DOHH2 (cell line): Measurements from ENCODE around the gene CBFA2T3.

Experiments
- H3F3A ChIP-seq: fragments of 200-600 bp; sonication (generic), shearing (Covaris generic); 2 replicates; pipeline ENCODE4 v1.6.0; 2016; ENCODE audit warnings: antibody characterized with exemption, mild to moderate bottlenecking; ENCODE audit not compliant: control insufficient read depth, insufficient read depth
- H3K27ac ChIP-seq: fragments of 200-600 bp; sonication (generic); 2 replicates; pipeline ENCODE4 v1.5.1; 2014; ENCODE audit warnings: low read depth, mild to moderate bottlenecking, low read length, moderate library complexity
- H3K27me3 ChIP-seq: fragments of 200-600 bp; sonication (generic); 2 replicates; pipeline ENCODE4 v1.6.1; 2014; ENCODE audit warnings: mild to moderate bottlenecking, low read length, mixed read lengths; ENCODE audit not compliant: control insufficient read depth
- H3K36me3 ChIP-seq: fragments of 200-600 bp; sonication (generic); 2 replicates; pipeline ENCODE4 v1.6.1; 2014; ENCODE audit warnings: mild to moderate bottlenecking, low read length, moderate library complexity, mixed read lengths; ENCODE audit not compliant: control insufficient read depth
- H3K4me1 ChIP-seq: fragments of 200-600 bp; sonication (generic); 2 replicates; pipeline ENCODE4 v1.6.1; 2014; ENCODE audit warnings: mild to moderate bottlenecking, low read length, mixed read lengths; ENCODE audit not compliant: control insufficient read depth
- H3K4me2 ChIP-seq: fragments of 200-600 bp; sonication (generic); 2 replicates; pipeline ENCODE4 v1.6.0; 2014; ENCODE audit warnings: mild to moderate bottlenecking, low read length, moderate library complexity
- H3K4me3 ChIP-seq: fragments of 200-600 bp; sonication (generic); 2 replicates; pipeline ENCODE4 v1.5.1; 2014; ENCODE audit warnings: mild to moderate bottlenecking, low read length, mixed read lengths
- H3K79me2 ChIP-seq: fragments of 200-600 bp; sonication (generic); 2 replicates; pipeline ENCODE4 v1.6.1; 2014; ENCODE audit warnings: mild to moderate bottlenecking, low read length, mixed read lengths; ENCODE audit not compliant: control insufficient read depth
- H3K9me2 ChIP-seq: fragments of 200-600 bp; sonication (generic); replicated peaks from 2 replicates; pipeline ENCODE4 v1.6.1; 2014; ENCODE audit warnings: mild to moderate bottlenecking, low read length, mixed read lengths; ENCODE audit not compliant: control insufficient read depth
- H3K9me3 ChIP-seq: fragments of 200-600 bp; sonication (generic); 2 replicates; pipeline ENCODE4 v1.6.1; 2014; ENCODE audit warnings: antibody characterized with exemption, low read length, mixed read lengths; ENCODE audit not compliant: control insufficient read depth, insufficient read depth
- H4K20me1 ChIP-seq: fragments of 200-600 bp; sonication (generic); 2 replicates; pipeline ENCODE4 v1.6.0; 2014; ENCODE audit warnings: low read depth, mild to moderate bottlenecking, antibody characterized with exemption, low read length, moderate library complexity; ENCODE audit not compliant: control insufficient read depth, insufficient read depth
- CTCF ChIP-seq: fragments of 200-600 bp; sonication (generic); IDR thresholded peaks from one replicate; pipeline ENCODE4 v1.5.1; 2014; ENCODE audit warnings: antibody characterized with exemption, mild to moderate bottlenecking, low read depth, low read length; ENCODE audit not compliant: poor library complexity, severe bottlenecking
- EZH2phosphoT487 ChIP-seq: fragments of 200-600 bp; sonication (generic); IDR thresholded peaks from 2 replicates; pipeline ENCODE4 v1.6.1; 2017; ENCODE audit warnings: borderline replicate concordance, mild to moderate bottlenecking, antibody characterized with exemption, low read length, moderate library complexity, mixed read lengths

CBFA2T3 gene

GRCh38 chr16:88828711-88829110 is 148.3 kb downstream of the CBFA2T3 start:
- Histone ChIP-seq H3K4me2 (no peak overlapping the region), H3K27ac (no peak overlapping the region), H4K20me1 (no peaks in the 10 kb centered on the region), H3K9me3 (no peaks in the 10 kb centered on the region), H3K9me2 (no peaks in the 10 kb centered on the region), H3K79me2 (no peaks in the 10 kb centered on the region), H3K36me3 (no peaks in the 10 kb centered on the region), H3F3A (no peaks in the 10 kb centered on the region), H3K4me1 (peaks cover 8% of the 10 kb centered on the region), H3K4me3 (no peak overlapping the region), H3K27me3 (no peaks in the 10 kb centered on the region)
- no peak for TF ChIP-seq EZH2phosphoT487

GRCh38 chr16:88827727-88828126 is 149.3 kb downstream of the CBFA2T3 start:
- H3K9me2 ChIP-seq: no peaks in the 10 kb centered on the region

GRCh38 chr16:88826070-88826840 is 150.8 kb downstream of the CBFA2T3 start:
- Histone ChIP-seq H3K9me3 (no peaks in the 10 kb centered on the region), H3K4me3 (no peak overlapping the region), H4K20me1 (no peaks in the 10 kb centered on the region), H3K27ac (no peak overlapping the region), H3K36me3 (no peaks in the 10 kb centered on the region), H3K4me1 (no peaks in the 10 kb centered on the region), H3K4me2 (no peak overlapping the region), H3K27me3 (no peaks in the 10 kb centered on the region), H3F3A (no peaks in the 10 kb centered on the region), H3K79me2 (no peaks in the 10 kb centered on the region), H3K9me2 (no peaks in the 10 kb centered on the region)
- TF ChIP-seq CTCF (no peak), EZH2phosphoT487 (no peak)

More at GRCh38 chr16:88827727-88828126, 149.3 kb downstream of the CBFA2T3 start:
- H3K4me3 ChIP-seq: no peak overlapping the region
- H3K4me1 ChIP-seq: no peaks in the 10 kb centered on the region
- no peak overlapping the region for H3K27ac ChIP-seq
- H3K9me3 ChIP-seq: no peaks in the 10 kb centered on the region
- no peaks in the 10 kb centered on the region for H3F3A ChIP-seq
- H3K79me2 ChIP-seq: no peaks in the 10 kb centered on the region
- H4K20me1 ChIP-seq: no peaks in the 10 kb centered on the region
- no peak overlapping the region for H3K4me2 ChIP-seq
- H3K36me3 ChIP-seq: no peaks in the 10 kb centered on the region
- TF ChIP-seq CTCF (no peak), EZH2phosphoT487 (no peak)
- H3K27me3 ChIP-seq: no peaks in the 10 kb centered on the region

GRCh38 chr16:88825146-88825545 is 151.9 kb downstream of the CBFA2T3 start:
- Histone ChIP-seq H3F3A (no peaks in the 10 kb centered on the region), H3K27me3 (no peaks in the 10 kb centered on the region), H3K4me2 (no peak overlapping the region), H3K79me2 (no peaks in the 10 kb centered on the region), H3K27ac (no peak overlapping the region), H3K4me1 (no peaks in the 10 kb centered on the region), H3K9me2 (no peaks in the 10 kb centered on the region), H3K4me3 (no peak overlapping the region), H3K36me3 (no peaks in the 10 kb centered on the region), H4K20me1 (no peaks in the 10 kb centered on the region), H3K9me3 (no peaks in the 10 kb centered on the region)
- no peak for TF ChIP-seq CTCF
